Measurements from ENCODE around the gene TRNP1.

DNA sequence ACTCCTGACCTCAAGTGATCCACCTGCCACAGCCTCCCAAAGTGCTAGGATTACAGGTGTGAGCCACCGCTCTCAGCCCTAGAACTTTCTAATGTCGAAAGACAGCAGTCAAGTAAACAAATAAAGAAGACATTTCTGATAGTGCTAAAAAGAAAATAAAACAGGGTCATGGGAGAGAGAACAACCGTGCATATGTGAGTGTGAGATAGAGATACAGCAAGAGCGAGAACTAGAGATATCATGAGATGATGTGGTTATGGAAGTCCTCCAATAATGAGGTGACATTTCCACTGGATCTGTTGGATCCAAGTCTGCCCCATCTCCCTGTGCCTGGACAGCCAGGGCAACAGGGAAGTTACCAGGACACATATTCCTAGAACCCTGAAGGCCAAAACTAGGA is 23.7 kb downstream of the TRNP1 start:
- TF ChIP-seq EZH2phosphoT487 (IDR thresholded peaks at IDR 0.05; ENCODE audit: insufficient read depth, low read depth), result no peak
- TF ChIP-seq EZH2 (IDR thresholded peaks at IDR 0.05; ENCODE audit: insufficient read depth, poor library complexity, severe bottlenecking), result no peak

Data from GM23248 (cell line).